Mesenchymal stem cell (in vitro differentiated cells and primary cell): Measurements from ENCODE around the gene MARS2.
"Not testable (repeated sequence)": the region's sequence is repeated elsewhere in the genome, so short reads cannot be mapped to it uniquely, and the experiment has no call there.

Experiments used
- DNase-seq: peaks from one replicate; pipeline ENCODE4 v3.0.0-alpha.2; 2013
- H2AFZ ChIP-seq: one replicate; pipeline ENCODE4 v1.6.1; 2013; ENCODE audit warnings: low read depth, mild to moderate bottlenecking, control low read depth, inconsistent platforms, low read length, moderate library complexity
- H2AK5ac ChIP-seq: 2 replicates; pipeline ENCODE4 v1.6.1; 2013; ENCODE audit warnings: low read length, moderate library complexity, mild to moderate bottlenecking, inconsistent platforms; ENCODE audit not compliant: severe bottlenecking
- H2BK120ac ChIP-seq: one replicate; pipeline ENCODE4 v1.6.1; 2013; ENCODE audit warnings: low read depth, mild to moderate bottlenecking, inconsistent platforms, low read length, moderate library complexity
- H2BK12ac ChIP-seq, 2 experiments: one replicate each; pipeline ENCODE4 v1.6.1; 2013; ENCODE audit warnings: inconsistent platforms in 2 of 2, low read length in 2 of 2, mild to moderate bottlenecking in 2 of 2, moderate library complexity in 2 of 2, control low read depth in 1 of 2
- H2BK15ac ChIP-seq: one replicate; pipeline ENCODE4 v1.6.1; 2013; ENCODE audit warnings: mild to moderate bottlenecking, low read depth, inconsistent platforms; ENCODE audit not compliant: poor library complexity, severe bottlenecking
- H2BK5ac ChIP-seq: 2 replicates; pipeline ENCODE4 v1.6.1; 2013; ENCODE audit warnings: low read depth, mild to moderate bottlenecking, low read length, control low read depth, inconsistent platforms; ENCODE audit not compliant: poor library complexity, severe bottlenecking
- H3K14ac ChIP-seq, 2 experiments: one replicate each; pipeline ENCODE4 v1.6.1; 2013; ENCODE audit warnings: inconsistent platforms in 2 of 2, low read length in 2 of 2, control low read depth in 1 of 2, mild to moderate bottlenecking in 1 of 2, moderate library complexity in 1 of 2
- H3K18ac ChIP-seq, 2 experiments: one replicate each; pipeline ENCODE4 v1.6.1; 2013; ENCODE audit warnings: inconsistent platforms in 2 of 2, low read length in 2 of 2, control low read depth in 1 of 2, low read depth in 1 of 2, mild to moderate bottlenecking in 1 of 2
- H3K23ac ChIP-seq, 2 experiments: one replicate each; pipeline ENCODE4 v1.6.1; 2013; ENCODE audit warnings: inconsistent platforms in 2 of 2, low read length in 2 of 2, mild to moderate bottlenecking in 2 of 2, moderate library complexity in 2 of 2, control low read depth in 1 of 2
- H3K27ac ChIP-seq: 2 replicates; pipeline ENCODE4 v1.5.1; 2013; ENCODE audit warnings: mild to moderate bottlenecking, moderate library complexity, low read length, control low read depth, inconsistent platforms; ENCODE audit not compliant: poor library complexity, severe bottlenecking
- H3K27me3 ChIP-seq, 2 experiments: 2 replicates each; pipeline versions ENCODE4 v1.6.1 to v1.7.0; 2013; ENCODE audit warnings: low read length in 2 of 2, mild to moderate bottlenecking in 2 of 2, moderate library complexity in 2 of 2, control low read depth in 1 of 2, inconsistent platforms in 1 of 2; ENCODE audit not compliant: control insufficient read depth in 1 of 2, insufficient read depth in 1 of 2
- H3K36me3 ChIP-seq, 2 experiments: 2 replicates each; pipeline versions ENCODE4 v1.6.1 to v1.7.0; 2013; ENCODE audit warnings: low read length in 2 of 2, control low read depth in 1 of 2, inconsistent platforms in 1 of 2, low read depth in 1 of 2, mild to moderate bottlenecking in 1 of 2; ENCODE audit not compliant: insufficient read depth in 2 of 2, control insufficient read depth in 1 of 2
- H3K4ac ChIP-seq, 2 experiments: one replicate each; pipeline ENCODE4 v1.6.1; 2013; ENCODE audit warnings: inconsistent platforms in 2 of 2, low read length in 2 of 2, mild to moderate bottlenecking in 2 of 2, moderate library complexity in 2 of 2, control low read depth in 1 of 2, low read depth in 1 of 2
- H3K4me1 ChIP-seq: 2 replicates; pipeline ENCODE4 v1.6.1; 2013; ENCODE audit warnings: low read depth, low read length, control low read depth; ENCODE audit not compliant: control insufficient read depth, insufficient read depth
- H3K4me2 ChIP-seq: 2 replicates; pipeline ENCODE4 v1.6.1; 2013; ENCODE audit warnings: low read length, mild to moderate bottlenecking, inconsistent platforms; ENCODE audit not compliant: poor library complexity, severe bottlenecking
- H3K4me3 ChIP-seq, 2 experiments: 2 replicates each; pipeline versions ENCODE4 v1.5.1 to v1.7.0; 2013; ENCODE audit warnings: low read length in 2 of 2, mild to moderate bottlenecking in 2 of 2, control low read depth in 1 of 2, low read depth in 1 of 2; ENCODE audit not compliant: insufficient read depth in 1 of 2
- H3K79me1 ChIP-seq: replicated peaks from 2 replicates; pipeline ENCODE4 v1.6.1; 2013; ENCODE audit warnings: mild to moderate bottlenecking, control low read depth, low read length, inconsistent platforms; ENCODE audit not compliant: poor library complexity, severe bottlenecking
- H3K9ac ChIP-seq: 2 replicates; pipeline ENCODE4 v1.7.0; 2013; ENCODE audit warnings: mild to moderate bottlenecking, low read length, moderate library complexity
- H3K9me3 ChIP-seq: 2 replicates; pipeline ENCODE4 v1.7.0; 2013; ENCODE audit warnings: mild to moderate bottlenecking, low read length; ENCODE audit not compliant: control insufficient read depth
- H4K8ac ChIP-seq: one replicate; pipeline ENCODE4 v1.6.1; 2013; ENCODE audit warnings: inconsistent platforms, mild to moderate bottlenecking, low read length, moderate library complexity
- H4K91ac ChIP-seq: one replicate; pipeline ENCODE4 v1.6.1; 2013; ENCODE audit warnings: mild to moderate bottlenecking, low read length, inconsistent platforms
- WGBS: methylation state at CpG from one replicate; pipeline ENCODE4 v1.1.7; 2013; ENCODE audit warnings: mixed read lengths; 5-methylcytosine and 5-hydroxymethylcytosine counted together

MARS2 gene

GRCh38 chr2:197695971-197696370 is 9.2 kb upstream of the MARS2 start:
- not testable (repeated sequence) for H2AK5ac ChIP-seq, H3K9ac ChIP-seq, H3K36me3 ChIP-seq, H2BK12ac ChIP-seq, DNase-seq, H3K27me3 ChIP-seq, H3K27ac ChIP-seq, H2BK120ac ChIP-seq, H3K18ac ChIP-seq, H3K4me3 ChIP-seq, H4K91ac ChIP-seq, H2BK15ac ChIP-seq, H3K23ac ChIP-seq, H4K8ac ChIP-seq, H2BK5ac ChIP-seq, H2AFZ ChIP-seq, H3K9me3 ChIP-seq, H3K4me2 ChIP-seq, H3K14ac ChIP-seq, H3K79me1 ChIP-seq, H3K4me1 ChIP-seq, H3K4ac ChIP-seq
- WGBS: 96% methylated on average over 7 of the region's 30 CpGs

DNA sequence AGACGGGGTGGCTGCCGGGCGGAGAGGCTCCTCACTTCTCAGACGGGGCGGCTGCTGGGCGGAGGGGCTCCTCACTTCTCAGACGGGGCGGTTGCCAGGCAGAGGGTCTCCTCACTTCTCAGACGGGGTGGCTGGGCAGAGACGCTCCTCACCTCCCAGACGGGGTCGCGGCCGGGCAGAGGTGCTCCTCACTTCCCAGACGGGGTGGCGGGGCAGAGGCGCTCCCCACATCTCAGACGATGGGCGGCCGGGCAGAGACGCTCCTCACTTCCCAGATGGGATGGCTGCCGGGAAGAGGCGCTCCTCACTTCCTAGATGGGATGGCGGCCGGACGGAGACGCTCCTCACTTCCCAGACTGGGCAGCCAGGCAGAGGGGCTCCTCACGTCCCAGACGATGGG is 8.6 kb upstream of the MARS2 start:
- H2BK5ac ChIP-seq, H3K9me3 ChIP-seq, H3K4me1 ChIP-seq, H2BK15ac ChIP-seq, H3K36me3 ChIP-seq, DNase-seq, H4K8ac ChIP-seq, H3K18ac ChIP-seq, H3K27me3 ChIP-seq, H2AFZ ChIP-seq, H3K14ac ChIP-seq, H3K27ac ChIP-seq, H3K4ac ChIP-seq, H3K79me1 ChIP-seq, H3K9ac ChIP-seq, H4K91ac ChIP-seq, H2BK120ac ChIP-seq, H3K4me2 ChIP-seq, H2BK12ac ChIP-seq, H2AK5ac ChIP-seq, H3K23ac ChIP-seq, H3K4me3 ChIP-seq: not testable (repeated sequence)
- no CpG with 5 or more reads among the region's 29 CpGs for WGBS

DNA sequence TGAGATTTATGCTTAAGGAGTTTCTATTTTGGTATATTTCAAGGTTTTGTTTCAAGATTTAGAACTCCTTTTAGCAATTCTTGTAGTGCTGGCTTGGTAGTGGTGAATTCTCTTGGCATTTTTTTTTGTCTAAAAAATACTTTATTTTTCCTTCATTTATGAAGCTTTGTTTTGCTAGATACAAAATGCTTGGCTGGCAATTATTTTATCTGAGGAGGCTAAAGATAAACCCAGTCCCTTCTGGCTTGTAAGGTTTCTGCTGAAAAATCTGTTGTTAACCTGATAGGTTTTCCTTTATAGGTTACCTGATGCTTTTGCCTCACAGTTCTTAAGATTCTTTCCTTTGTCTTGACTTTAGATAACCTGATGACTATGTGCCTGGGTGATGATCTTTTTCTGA is 5.4 kb upstream of the MARS2 start:
- not testable (repeated sequence) for DNase-seq, H2BK12ac ChIP-seq, H2AFZ ChIP-seq, H3K4ac ChIP-seq, H3K27me3 ChIP-seq, H2BK5ac ChIP-seq, H3K9ac ChIP-seq, H3K27ac ChIP-seq, H3K36me3 ChIP-seq, H3K9me3 ChIP-seq, H2AK5ac ChIP-seq, H2BK120ac ChIP-seq, H3K4me3 ChIP-seq, H3K79me1 ChIP-seq, H2BK15ac ChIP-seq, H4K8ac ChIP-seq, H3K4me2 ChIP-seq, H3K18ac ChIP-seq, H3K23ac ChIP-seq, H3K14ac ChIP-seq, H4K91ac ChIP-seq, H3K4me1 ChIP-seq

DNA sequence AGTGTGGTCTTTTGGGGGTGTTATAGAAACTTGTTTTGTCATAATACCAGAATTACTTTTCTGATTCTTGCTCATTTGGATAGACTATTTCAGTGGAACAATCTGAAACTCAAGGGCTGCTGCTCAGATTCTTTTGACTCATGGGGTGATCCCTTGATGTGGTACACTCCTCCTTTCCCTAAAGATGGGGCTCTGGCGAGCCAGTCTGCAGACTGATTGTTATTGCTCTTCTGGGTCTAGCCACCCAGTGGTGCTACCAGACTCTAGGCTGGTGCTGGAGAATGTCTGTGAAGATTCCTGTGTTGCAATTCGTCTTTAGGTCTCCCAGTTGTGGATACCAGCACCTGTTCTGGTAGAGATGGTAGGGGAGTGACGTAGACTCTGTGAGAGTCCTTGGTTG is 4.2 kb upstream of the MARS2 start:
- Histone ChIP-seq H4K8ac (no peak overlapping the region), H3K14ac (no peak overlapping the region), H3K18ac (no peak overlapping the region), H2AFZ (no peak overlapping the region), H3K79me1 (peaks cover 4% of the 10 kb centered on the region), H3K23ac (no peak overlapping the region), H2BK120ac (no peak overlapping the region), H3K4me1 (peaks cover under 1% of the 10 kb centered on the region), H3K4ac (no peak overlapping the region), H3K27me3 (peaks cover 0 to 5% of the 10 kb centered on the region in 2 experiments), H2BK12ac (no peak overlapping the region), H3K36me3 (no peaks in the 10 kb centered on the region), H2AK5ac (no peak overlapping the region), H3K4me2 (no peak overlapping the region), H4K91ac (no peak overlapping the region), H3K9ac (no peak overlapping the region), H3K27ac (no peak overlapping the region), H3K4me3 (no peak overlapping the region), H2BK5ac (no peak overlapping the region), H2BK15ac (no peak overlapping the region), H3K9me3 (no peaks in the 10 kb centered on the region)
- WGBS: 79% methylated on average over 3 of the region's 3 CpGs
- DNase-seq: no peak
